ENCODE measurements around the gene DHCR24.

Gene DHCR24

GRCh38 chr1:54813485-54814125, 73.4 kb downstream of the DHCR24 start:
- DNase-seq: no peak

GRCh38 chr1:54812801-54813484, 74.1 kb downstream of the DHCR24 start:
- no peak for DNase-seq

- no peak for DNase-seq
These were observed 75.0 kb downstream of the DHCR24 start for GRCh38 chr1:54811739-54812655.

- DNase-seq: no peak
These were observed 75.9 kb downstream of the DHCR24 start for GRCh38 chr1:54811066-54811465.

- peak; percentile 68 for DNase-seq
These were observed 76.6 kb downstream of the DHCR24 start for GRCh38 chr1:54810153-54810942.

- DNase-seq: no peak
These were observed 77.4 kb downstream of the DHCR24 start for GRCh38 chr1:54809496-54810074.

- no peak for DNase-seq
These were observed 78.4 kb downstream of the DHCR24 start for GRCh38 chr1:54808443-54809207.

GRCh38 chr1:54807756-54808155, 79.2 kb downstream of the DHCR24 start:
- DNase-seq: no peak

- DNase-seq: no peak
These were observed 79.9 kb downstream of the DHCR24 start for GRCh38 chr1:54806931-54807611.

GRCh38 chr1:54805981-54806381, 81.0 kb downstream of the DHCR24 start:
- DNase-seq: no peak

- no peak for DNase-seq
These were observed 81.5 kb downstream of the DHCR24 start for GRCh38 chr1:54805466-54805865.

GRCh38 chr1:54804471-54805132, 82.4 kb downstream of the DHCR24 start:
- peak; percentile 49 for DNase-seq

- DNase-seq: no peak
These were observed 83.1 kb downstream of the DHCR24 start for GRCh38 chr1:54803761-54804470.

GRCh38 chr1:54800899-54801759, 85.9 kb downstream of the DHCR24 start, which contains the start of gene TTC22:
Gene TTC22 (minus strand): TSS chr1:54801323. CDS start chr1:54801163, 160 bp downstream.
- peak; percentile 70 for DNase-seq

GRCh38 chr1:54800041-54800898, 86.7 kb downstream of the DHCR24 start:
- DNase-seq: no peak

Data from stimulated activated CD4-positive, alpha-beta T cell treated with anti-CD3 and anti-CD28 coated beads, Interleukin-1b, Interleukin-23, amount 100 ng/mL, for 48 hours (primary cell).